IgD-negative memory B cell (primary cell): ENCODE results near the gene ICAM3. TPM values are rescaled to one million over a fixed set of nuclear protein-coding genes. Genes with fewer than 3 reads are reported as not detected.

Experiments used
- H3K27ac Mint-ChIP-seq, 3 donors: one replicate each; pipeline ENCODE4 v1.8.0; 2020 to 2022; ENCODE audit warnings: mild to moderate bottlenecking in 3 of 3, mixed read lengths in 3 of 3, moderate library complexity in 1 of 3
- H3K27me3 Mint-ChIP-seq: one replicate; pipeline ENCODE4 v1.8.0; 2021; ENCODE audit warnings: mixed read lengths
- H3K36me3 Mint-ChIP-seq: one replicate; pipeline ENCODE4 v1.8.0; 2020; ENCODE audit warnings: mild to moderate bottlenecking, mixed read lengths
- H3K4me1 Mint-ChIP-seq, 3 donors: one replicate each; pipeline ENCODE4 v1.8.0; 2020 to 2022; ENCODE audit warnings: mixed read lengths in 3 of 3, mild to moderate bottlenecking in 1 of 3
- H3K4me3 Mint-ChIP-seq, 4 donors: one replicate each; pipeline ENCODE4 v1.8.0; 2020 to 2022; ENCODE audit warnings: mild to moderate bottlenecking in 4 of 4, mixed read lengths in 4 of 4, moderate library complexity in 3 of 4
- H3K9me3 Mint-ChIP-seq, 3 donors: one replicate each; pipeline ENCODE4 v1.8.0; 2020 to 2021; ENCODE audit warnings: mixed read lengths in 3 of 3, mild to moderate bottlenecking in 1 of 3
- polyA plus RNA-seq: library from polyadenylated mRNA; unstranded; fragments of 300-500 nt; fragmentation: Illumina TruSeq; gene quantifications from one replicate; pipeline ENCODE4 v1.2.3, GENCODE V29; 2021

ICAM3 gene
- polyA plus RNA-seq, 1 donor from 2014 or later, result 230 TPM

DNA sequence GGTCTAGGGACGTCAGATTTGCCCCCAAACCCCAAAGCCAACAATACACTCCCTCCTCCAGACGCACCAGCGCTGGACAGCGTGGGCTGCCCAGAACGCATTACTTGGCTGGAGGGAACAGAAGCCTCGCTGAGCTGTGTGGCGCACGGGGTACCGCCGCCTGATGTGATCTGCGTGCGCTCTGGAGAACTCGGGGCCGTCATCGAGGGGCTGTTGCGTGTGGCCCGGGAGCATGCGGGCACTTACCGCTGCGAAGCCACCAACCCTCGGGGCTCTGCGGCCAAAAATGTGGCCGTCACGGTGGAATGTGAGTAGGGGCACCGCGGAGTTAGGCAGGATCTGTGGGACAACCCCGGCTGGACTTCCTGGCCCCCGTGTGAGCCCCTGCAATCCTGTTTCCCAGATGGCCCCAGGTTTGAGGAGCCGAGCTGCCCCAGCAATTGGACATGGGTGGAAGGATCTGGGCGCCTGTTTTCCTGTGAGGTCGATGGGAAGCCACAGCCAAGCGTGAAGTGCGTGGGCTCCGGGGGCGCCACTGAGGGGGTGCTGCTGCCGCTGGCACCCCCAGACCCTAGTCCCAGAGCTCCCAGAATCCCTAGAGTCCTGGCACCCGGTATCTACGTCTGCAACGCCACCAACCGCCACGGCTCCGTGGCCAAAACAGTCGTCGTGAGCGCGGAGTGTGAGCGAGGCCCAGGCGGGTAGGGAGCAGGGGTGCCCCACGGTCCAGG, 45.6 kb downstream of the ICAM3 start:
- peak overlapping the region in 3 of 4 donors; percentile 21 to 90 (median 84) for H3K4me3 Mint-ChIP-seq
- no peaks in the 10 kb centered on the region for H3K36me3 Mint-ChIP-seq
- H3K27me3 Mint-ChIP-seq, result peaks cover 53% of the 10 kb centered on the region
- peaks cover 0 to 7% (median 0%) of the 10 kb centered on the region in 3 donors for H3K9me3 Mint-ChIP-seq
- H3K4me1 Mint-ChIP-seq, result peaks cover 19 to 28% (median 24%) of the 10 kb centered on the region in 3 donors
- H3K27ac Mint-ChIP-seq, result peak overlapping the region; percentile 71 to 99 (median 82)

- no peaks in the 10 kb centered on the region for H3K36me3 Mint-ChIP-seq
- peaks cover 0 to 7% (median 0%) of the 10 kb centered on the region in 3 donors for H3K9me3 Mint-ChIP-seq
- H3K27ac Mint-ChIP-seq, result peak overlapping the region; percentile 73 to 99 (median 82)
- peaks cover 22 to 32% (median 30%) of the 10 kb centered on the region in 3 donors for H3K4me1 Mint-ChIP-seq
- H3K4me3 Mint-ChIP-seq, result peak overlapping the region; percentile 71 to 93 (median 82)
- H3K27me3 Mint-ChIP-seq, result peaks cover 56% of the 10 kb centered on the region
These were observed 46.4 kb downstream of the ICAM3 start for GRCh38 chr19:10292789-10293636.

GRCh38 chr19:10292206-10292788, 47.1 kb downstream of the ICAM3 start:
- Mint-ChIP-seq H3K9me3 (peaks cover 0 to 7% (median 0%) of the 10 kb centered on the region in 3 donors), H3K36me3 (peaks cover 2% of the 10 kb centered on the region), H3K27ac (peak overlapping the region; percentile 82 to 99 (median 89)), H3K27me3 (peaks cover 62% of the 10 kb centered on the region), H3K4me3 (peak overlapping the region; percentile 71 to 93 (median 82)), H3K4me1 (peaks cover 24 to 34% (median 34%) of the 10 kb centered on the region in 3 donors)

DNA sequence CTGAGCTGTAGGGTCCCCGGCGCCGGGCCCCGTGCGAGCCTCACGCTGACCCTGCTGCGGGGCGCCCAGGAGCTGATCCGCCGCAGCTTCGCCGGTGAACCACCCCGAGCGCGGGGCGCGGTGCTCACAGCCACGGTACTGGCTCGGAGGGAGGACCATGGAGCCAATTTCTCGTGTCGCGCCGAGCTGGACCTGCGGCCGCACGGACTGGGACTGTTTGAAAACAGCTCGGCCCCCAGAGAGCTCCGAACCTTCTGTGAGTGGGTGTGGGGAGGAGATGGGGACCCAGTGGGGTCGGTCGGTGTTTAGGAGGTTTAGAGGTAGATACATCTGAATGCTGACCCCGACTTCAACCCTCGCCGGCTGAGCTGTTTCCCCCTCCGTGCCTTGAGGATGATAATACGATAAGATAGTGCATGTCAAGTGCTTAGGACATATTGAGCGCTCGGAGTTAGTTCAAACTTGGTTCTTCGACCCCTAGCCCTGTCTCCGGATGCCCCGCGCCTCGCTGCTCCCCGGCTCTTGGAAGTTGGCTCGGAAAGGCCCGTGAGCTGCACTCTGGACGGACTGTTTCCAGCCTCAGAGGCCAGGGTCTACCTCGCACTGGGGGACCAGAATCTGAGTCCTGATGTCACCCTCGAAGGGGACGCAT, 47.7 kb downstream of the ICAM3 start:
- peak overlapping the region; percentile 82 to 99 (median 89) for H3K27ac Mint-ChIP-seq
- peaks cover 62% of the 10 kb centered on the region for H3K27me3 Mint-ChIP-seq
- H3K9me3 Mint-ChIP-seq, result peaks cover 0 to 7% (median 0%) of the 10 kb centered on the region in 3 donors
- peak overlapping the region; percentile 71 to 93 (median 82) for H3K4me3 Mint-ChIP-seq
- H3K4me1 Mint-ChIP-seq, result peaks cover 28 to 35% (median 34%) of the 10 kb centered on the region in 3 donors
- H3K36me3 Mint-ChIP-seq, result peaks cover 2% of the 10 kb centered on the region

DNA sequence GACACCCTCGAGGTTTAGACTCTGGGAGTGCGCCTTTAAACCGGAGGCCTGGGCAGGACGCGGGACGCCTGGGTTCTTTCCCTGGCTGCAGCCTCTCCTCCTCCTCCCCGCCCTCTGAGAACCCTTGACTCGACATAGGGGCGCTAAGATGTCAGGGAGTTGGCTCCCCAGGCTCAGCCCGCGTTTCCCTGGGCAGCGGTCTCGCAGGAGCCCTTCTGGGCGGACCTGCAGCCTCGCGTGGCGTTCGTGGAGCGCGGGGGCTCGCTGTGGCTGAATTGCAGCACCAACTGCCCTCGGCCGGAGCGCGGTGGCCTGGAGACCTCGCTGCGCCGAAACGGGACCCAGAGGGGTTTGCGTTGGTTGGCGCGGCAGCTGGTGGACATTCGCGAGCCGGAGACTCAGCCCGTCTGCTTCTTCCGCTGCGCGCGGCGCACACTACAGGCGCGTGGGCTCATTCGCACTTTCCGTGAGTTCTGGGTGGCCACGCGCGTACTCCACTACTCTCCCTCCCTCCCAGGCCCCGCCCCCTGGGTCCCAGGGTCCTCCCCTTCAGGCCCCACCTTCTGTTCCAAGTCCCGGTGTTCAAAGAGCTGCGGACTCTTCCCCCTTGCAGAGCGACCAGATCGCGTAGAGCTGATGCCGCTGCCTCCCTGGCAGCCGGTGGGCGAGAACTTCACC, 48.4 kb downstream of the ICAM3 start:
- Mint-ChIP-seq H3K27ac (peak overlapping the region; percentile 82 to 99 (median 89)), H3K27me3 (peaks cover 62% of the 10 kb centered on the region), H3K9me3 (peaks cover 0 to 7% (median 0%) of the 10 kb centered on the region in 3 donors), H3K36me3 (peaks cover 2% of the 10 kb centered on the region), H3K4me3 (peak overlapping the region; percentile 71 to 93 (median 82)), H3K4me1 (peaks cover 33 to 41% (median 39%) of the 10 kb centered on the region in 3 donors)

- Mint-ChIP-seq H3K27ac (peak overlapping the region; percentile 82 to 99 (median 89)), H3K36me3 (peaks cover 2% of the 10 kb centered on the region), H3K9me3 (peaks cover 0 to 7% (median 0%) of the 10 kb centered on the region in 3 donors), H3K4me1 (peaks cover 28 to 40% (median 34%) of the 10 kb centered on the region in 3 donors), H3K4me3 (peak overlapping the region; percentile 71 to 93 (median 82)), H3K27me3 (peaks cover 57% of the 10 kb centered on the region)
These were observed 49.0 kb downstream of the ICAM3 start for GRCh38 chr19:10290357-10290875.

DNA sequence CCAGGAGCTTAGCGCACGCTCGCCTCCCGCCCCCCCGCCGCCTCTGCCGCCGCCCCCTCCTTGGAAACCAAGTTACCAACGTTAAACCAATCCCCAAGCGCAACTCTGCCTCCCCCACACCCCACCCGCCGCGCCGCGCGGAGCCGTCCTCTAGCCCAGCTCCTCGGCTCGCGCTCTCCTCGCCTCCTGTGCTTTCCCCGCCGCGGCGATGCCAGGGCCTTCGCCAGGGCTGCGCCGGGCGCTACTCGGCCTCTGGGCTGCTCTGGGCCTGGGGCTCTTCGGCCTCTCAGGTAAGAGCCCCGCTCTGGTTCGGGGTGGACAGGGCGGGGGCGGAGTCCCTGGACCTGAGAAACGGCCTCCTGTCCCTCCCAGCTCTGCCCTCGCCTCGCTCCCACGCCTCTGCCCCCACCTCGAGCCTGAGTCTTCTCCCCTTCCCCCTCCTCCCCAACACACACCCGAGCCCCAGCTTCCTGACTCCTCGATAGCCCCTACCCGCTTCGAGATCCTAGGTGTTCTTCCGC, 49.5 kb downstream of the ICAM3 start, which contains the start of gene ICAM5:
TSS of gene ICAM5 (plus strand) at position 117 of the 521 bp plus-strand sequence. CDS start at position 209, 92 bp downstream.
- Mint-ChIP-seq H3K9me3 (peaks cover 0 to 7% (median 0%) of the 10 kb centered on the region in 3 donors), H3K4me1 (peaks cover 28 to 44% (median 33%) of the 10 kb centered on the region in 3 donors), H3K27ac (peak within 1 kb of the TSS; percentile 82 to 99 (median 89)), H3K27me3 (peaks cover 55% of the 10 kb centered on the region), H3K36me3 (peaks cover 2% of the 10 kb centered on the region), H3K4me3 (peak within 1 kb of the TSS; percentile 75 to 93 (median 90))

- Mint-ChIP-seq H3K27me3 (peaks cover 49% of the 10 kb centered on the region), H3K4me3 (peak overlapping the region; percentile 73 to 93 (median 86)), H3K9me3 (peaks cover 0 to 7% (median 0%) of the 10 kb centered on the region in 3 donors), H3K36me3 (peaks cover 2% of the 10 kb centered on the region), H3K4me1 (peaks cover 28 to 44% (median 33%) of the 10 kb centered on the region in 3 donors), H3K27ac (peak overlapping the region in 2 of 3 donors; percentile 82 to 85)
These were observed 50.1 kb downstream of the ICAM3 start for GRCh38 chr19:10289167-10289835.

DNA sequence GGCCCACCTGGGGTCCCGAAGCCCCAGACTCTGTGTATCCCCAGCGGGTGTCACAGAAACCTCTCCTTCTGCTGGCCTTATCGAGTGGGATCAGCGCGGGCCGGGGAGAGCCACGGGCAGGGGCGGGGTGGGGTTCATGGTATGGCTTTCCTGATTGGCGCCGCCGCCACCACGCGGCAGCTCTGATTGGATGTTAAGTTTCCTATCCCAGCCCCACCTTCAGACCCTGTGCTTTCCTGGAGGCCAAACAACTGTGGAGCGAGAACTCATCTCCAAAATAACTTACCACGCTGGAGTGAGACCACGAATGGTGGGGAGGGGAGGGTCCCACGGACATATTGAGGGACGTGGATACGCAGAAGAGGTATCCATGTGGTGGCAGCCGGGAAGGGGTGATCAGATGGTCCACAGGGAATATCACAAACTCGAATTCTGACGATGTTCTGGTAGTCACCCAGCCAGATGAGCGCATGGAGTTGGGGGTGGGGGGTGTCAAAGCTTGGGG, 50.7 kb downstream of the ICAM3 start:
- Mint-ChIP-seq H3K36me3 (peaks cover 2% of the 10 kb centered on the region), H3K4me3 (peak overlapping the region; percentile 73 to 93 (median 86)), H3K27ac (peak overlapping the region in 2 of 3 donors; percentile 82 to 85), H3K27me3 (peaks cover 47% of the 10 kb centered on the region), H3K9me3 (peaks cover 0 to 7% (median 0%) of the 10 kb centered on the region in 3 donors), H3K4me1 (peaks cover 28 to 44% (median 33%) of the 10 kb centered on the region in 3 donors)

DNA sequence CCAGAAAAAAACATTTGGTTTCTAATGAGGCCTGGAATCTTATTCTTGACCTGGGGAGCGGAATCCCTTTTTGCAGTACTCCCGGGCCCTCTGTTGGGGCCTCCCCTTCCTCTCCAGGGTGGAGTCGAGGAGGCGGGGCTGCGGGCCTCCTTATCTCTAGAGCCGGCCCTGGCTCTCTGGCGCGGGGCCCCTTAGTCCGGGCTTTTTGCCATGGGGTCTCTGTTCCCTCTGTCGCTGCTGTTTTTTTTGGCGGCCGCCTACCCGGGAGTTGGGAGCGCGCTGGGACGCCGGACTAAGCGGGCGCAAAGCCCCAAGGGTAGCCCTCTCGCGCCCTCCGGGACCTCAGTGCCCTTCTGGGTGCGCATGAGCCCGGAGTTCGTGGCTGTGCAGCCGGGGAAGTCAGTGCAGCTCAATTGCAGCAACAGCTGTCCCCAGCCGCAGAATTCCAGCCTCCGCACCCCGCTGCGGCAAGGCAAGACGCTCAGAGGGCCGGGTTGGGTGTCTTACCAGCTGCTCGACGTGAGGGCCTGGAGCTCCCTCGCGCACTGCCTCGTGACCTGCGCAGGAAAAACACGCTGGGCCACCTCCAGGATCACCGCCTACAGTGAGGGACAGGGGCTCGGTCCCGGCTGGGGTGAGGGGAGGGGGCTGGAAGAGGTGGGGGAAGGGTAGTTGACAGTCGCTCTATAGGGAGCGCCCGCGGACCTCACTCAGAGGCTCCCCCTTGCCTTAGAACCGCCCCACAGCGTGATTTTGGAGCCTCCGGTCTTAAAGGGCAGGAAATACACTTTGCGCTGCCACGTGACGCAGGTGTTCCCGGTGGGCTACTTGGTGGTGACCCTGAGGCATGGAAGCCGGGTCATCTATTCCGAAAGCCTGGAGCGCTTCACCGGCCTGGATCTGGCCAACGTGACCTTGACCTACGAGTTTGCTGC, 52.4 kb downstream of the ICAM3 start, which contains the start of gene ICAM4:
TSS of gene ICAM4 (plus strand) at position 153 of the 935 bp plus-strand sequence. CDS start at position 211, 58 bp downstream.
- peaks cover 33% of the 10 kb centered on the region for H3K27me3 Mint-ChIP-seq
- no peaks in the 10 kb centered on the region for H3K9me3 Mint-ChIP-seq
- H3K36me3 Mint-ChIP-seq, result peaks cover 2% of the 10 kb centered on the region
- peaks cover 25 to 36% (median 29%) of the 10 kb centered on the region in 3 donors for H3K4me1 Mint-ChIP-seq
- H3K27ac Mint-ChIP-seq, result peak within 1 kb of the TSS; percentile 79 to 87 (median 82)
- H3K4me3 Mint-ChIP-seq, result peak within 1 kb of the TSS; percentile 76 to 90 (median 79)

GRCh38 chr19:10285393-10285792, 54.0 kb downstream of the ICAM3 start:
- Mint-ChIP-seq H3K4me3 (peak overlapping the region in 1 of 4 donors; percentile 82), H3K36me3 (peaks cover 2% of the 10 kb centered on the region), H3K27ac (peak overlapping the region in 1 of 3 donors; percentile 82), H3K27me3 (peaks cover 19% of the 10 kb centered on the region), H3K4me1 (peaks cover 18 to 31% (median 19%) of the 10 kb centered on the region in 3 donors), H3K9me3 (no peaks in the 10 kb centered on the region)
